Body of pancreas (tissue), 4 donors: ENCODE measurements around the gene HMGCR.

Experiments
- CTCF ChIP-seq, 7 experiments: fragments of 450-650 bp in 4 of 7; fragments of 200-600 bp in 3 of 7; sonication (generic) in 3 of 7; IDR thresholded peaks; one replicate each; pipeline ENCODE4 v1.5.1; 2016 to 2019; ENCODE audit warnings: antibody characterized with exemption in 7 of 7
- POLR2A ChIP-seq, 3 donors: fragments of 450-650 bp; IDR thresholded peaks; one replicate each; pipeline ENCODE4 v1.6.1; 2016; ENCODE audit warnings: antibody characterized with exemption in 3 of 3, mild to moderate bottlenecking in 2 of 3

GRCh38 chr5:75330404-75330803, 6.6 kb upstream of the HMGCR start:
- TF ChIP-seq CTCF (IDR thresholded peaks at IDR 0.05) (no peak), POLR2A (IDR thresholded peaks at IDR 0.05) (no peak)
